Globus pallidus (tissue), 1 donor: ENCODE results near the gene PPP1R27.
A peak's percentile ranks its signal among the peaks of the same experiment; 100 is the strongest.

ENCODE experiments used
- DNase-seq: peaks from one replicate; pipeline ENCODE4 v3.0.0-alpha.2; 2015; ENCODE audit warnings: low spot score

The PPP1R27 gene, protein sequence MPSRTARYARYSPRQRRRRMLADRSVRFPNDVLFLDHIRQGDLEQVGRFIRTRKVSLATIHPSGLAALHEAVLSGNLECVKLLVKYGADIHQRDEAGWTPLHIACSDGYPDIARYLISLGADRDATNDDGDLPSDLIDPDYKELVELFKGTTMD

DNA sequence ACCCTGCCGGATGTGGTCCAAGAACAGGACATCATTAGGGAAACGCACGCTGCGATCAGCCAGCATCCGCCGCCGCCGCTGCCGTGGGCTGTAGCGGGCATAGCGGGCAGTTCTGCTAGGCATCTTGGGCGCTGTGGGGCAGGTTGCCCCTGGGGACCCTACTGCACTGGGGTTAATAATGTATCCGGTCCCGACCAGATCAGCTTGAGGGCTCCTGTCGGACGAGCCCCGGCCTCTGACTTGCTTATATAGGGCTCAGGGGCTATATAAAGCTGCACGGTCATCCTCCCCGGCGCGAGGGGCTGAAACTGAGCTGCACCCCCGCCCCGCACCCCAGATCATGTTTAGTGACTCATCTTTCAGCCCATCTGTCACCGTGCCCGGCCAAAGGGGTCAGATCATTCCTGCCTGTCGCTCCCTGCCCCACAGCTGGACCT, at the start of gene PPP1R27:
PPP1R27 (minus strand) TSS at position 220 of the 437 bp plus-strand sequence; CDS start at position 123, 97 bp downstream.
- no peak for DNase-seq

DNA sequence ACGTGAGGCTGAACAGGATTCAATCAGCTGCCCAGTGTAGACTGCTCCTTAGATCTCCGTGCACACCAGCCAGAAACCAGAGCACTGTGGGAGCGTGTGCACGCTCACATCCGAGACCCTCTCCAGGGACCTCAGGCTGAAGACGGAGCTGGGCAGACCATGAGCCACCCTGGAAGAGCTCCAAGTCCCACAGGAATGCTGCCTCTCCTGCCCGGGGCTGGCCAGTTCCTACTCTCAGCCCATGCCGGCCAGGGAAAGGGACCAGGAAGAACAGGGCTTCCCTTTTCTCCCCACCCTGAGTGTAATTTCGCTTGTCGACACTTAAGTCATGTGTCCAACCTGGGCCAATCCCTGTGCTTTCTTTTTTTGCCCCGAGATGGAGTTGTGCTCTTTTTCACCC, 49.7 kb upstream of the PPP1R27 start:
- DNase-seq: no peak

DNA sequence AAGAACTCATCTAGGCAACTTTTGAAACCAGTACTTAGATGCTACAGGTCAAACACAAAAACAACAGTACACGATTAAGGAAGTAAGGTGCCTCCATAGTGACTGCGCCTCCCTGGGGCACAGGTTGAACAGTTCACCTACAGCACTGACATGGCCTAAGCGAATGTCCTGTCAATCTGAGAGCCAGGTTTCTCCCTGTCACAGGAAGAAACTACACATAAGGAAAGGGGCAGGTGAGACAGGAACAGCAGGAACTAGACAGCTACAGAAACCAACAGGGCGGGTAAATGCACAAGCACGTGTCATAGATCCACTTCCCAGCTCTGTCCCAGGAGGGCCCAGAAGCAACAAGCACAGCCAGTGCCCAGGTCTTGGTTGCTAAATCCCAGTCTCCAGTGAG, 44.3 kb upstream of the PPP1R27 start:
- no peak for DNase-seq

DNA sequence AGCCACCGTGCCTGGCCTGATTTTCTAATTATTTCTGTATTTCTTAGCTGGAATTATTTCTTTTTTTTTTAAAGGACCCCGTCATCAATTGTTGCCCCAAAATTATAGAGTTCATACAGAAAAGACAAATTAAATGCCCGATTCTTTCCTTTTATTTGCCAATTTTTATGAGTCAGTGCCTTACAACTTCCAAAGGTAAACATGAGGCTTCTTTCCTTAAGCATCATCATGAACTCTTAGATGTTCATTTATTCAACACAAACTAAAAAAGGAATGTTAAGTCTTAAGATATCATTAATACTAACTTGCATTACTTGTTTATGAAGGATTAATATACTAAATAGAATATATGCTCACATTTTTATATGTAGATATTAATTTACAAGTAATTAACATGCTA, 43.4 kb upstream of the PPP1R27 start:
- DNase-seq: no peak

DNA sequence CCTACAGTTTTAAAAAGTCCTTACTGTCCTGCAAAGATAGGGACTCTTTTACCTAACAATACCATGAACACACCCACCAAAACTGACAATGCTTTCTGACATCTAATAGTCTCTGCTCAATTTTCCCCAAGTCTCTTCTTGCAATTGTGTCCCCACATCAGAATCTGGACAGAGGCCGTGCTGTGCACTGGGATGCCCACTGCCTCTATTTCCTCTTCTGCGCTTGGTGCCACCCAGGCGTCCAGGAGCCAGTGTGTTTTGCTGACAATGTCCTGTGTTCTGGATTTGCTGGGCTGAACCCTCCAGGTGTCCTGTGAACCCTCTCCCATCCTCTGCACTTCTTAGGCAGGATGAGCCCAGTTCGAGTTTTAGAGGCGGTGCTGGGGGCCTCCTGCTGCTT, 42.7 kb upstream of the PPP1R27 start:
- DNase-seq: no peak

DNA sequence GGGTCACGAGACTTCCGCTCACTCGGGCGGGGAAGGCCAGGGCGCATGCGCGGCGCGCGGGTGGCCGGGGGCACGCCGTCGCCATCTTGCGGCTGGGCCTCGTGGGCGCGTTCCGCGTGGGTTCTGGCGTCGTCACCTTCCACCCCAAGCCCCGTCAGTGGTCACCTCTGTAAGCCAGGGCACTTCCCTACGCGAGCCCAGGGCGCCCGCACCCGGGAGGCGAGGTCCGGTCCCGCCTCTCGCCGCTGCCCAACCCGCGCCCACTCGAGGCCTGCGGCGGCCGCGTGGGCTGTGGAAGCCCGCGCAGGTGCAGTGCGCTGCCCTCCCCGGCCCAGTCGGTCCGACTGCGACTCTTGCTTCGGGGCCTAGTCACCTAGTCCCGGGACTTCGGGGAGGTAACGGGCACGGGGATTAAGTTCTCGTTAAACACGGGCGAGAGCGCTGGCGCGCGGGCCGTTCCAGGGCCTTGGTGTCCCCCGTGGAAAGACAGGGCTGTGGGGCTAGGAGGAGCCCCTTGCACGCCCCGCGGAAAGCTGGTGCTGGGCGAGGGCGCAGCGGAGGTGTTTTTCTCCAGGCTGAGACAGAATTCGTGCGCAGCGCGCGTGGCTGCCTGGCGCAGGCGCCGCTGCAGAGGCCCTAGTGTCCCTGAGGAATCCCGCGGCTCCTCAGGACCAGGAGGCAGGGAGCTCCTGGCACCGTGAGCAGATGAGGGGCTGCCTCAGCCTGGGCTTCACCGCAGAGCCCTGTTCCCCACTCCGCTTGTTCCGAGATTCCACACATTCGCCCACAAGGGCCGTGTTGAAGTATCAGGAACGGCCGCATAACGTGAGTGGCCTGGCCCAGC, 36.8 kb upstream of the PPP1R27 start:
- DNase-seq: peak; percentile 86

DNA sequence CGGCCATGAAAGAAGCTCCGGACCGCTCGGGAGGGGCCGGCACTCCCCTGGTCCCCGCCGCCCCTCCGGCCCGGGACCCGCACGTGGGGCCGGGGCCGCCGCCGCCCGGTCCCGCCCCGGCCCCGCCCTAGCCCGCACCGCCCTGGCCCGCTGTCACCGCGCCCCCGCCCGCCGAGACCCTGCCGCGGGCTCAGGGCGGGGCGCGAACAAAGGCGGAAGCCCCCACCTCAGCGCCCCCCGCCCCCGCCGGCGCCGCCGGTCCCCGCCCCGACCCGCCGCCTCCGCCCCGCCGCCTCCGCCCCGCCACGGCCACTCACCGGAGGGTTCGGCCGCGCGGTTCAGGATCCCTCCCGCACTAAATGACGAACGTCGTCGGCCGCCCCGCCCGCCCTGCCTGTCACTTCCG, 36.1 kb upstream of the PPP1R27 start, which contains the start of gene ARHGDIA:
ARHGDIA (minus strand) TSS at position 357 of the 406 bp plus-strand sequence. CDS start 1,407 bp downstream, outside the sequence.
- no peak for DNase-seq

DNA sequence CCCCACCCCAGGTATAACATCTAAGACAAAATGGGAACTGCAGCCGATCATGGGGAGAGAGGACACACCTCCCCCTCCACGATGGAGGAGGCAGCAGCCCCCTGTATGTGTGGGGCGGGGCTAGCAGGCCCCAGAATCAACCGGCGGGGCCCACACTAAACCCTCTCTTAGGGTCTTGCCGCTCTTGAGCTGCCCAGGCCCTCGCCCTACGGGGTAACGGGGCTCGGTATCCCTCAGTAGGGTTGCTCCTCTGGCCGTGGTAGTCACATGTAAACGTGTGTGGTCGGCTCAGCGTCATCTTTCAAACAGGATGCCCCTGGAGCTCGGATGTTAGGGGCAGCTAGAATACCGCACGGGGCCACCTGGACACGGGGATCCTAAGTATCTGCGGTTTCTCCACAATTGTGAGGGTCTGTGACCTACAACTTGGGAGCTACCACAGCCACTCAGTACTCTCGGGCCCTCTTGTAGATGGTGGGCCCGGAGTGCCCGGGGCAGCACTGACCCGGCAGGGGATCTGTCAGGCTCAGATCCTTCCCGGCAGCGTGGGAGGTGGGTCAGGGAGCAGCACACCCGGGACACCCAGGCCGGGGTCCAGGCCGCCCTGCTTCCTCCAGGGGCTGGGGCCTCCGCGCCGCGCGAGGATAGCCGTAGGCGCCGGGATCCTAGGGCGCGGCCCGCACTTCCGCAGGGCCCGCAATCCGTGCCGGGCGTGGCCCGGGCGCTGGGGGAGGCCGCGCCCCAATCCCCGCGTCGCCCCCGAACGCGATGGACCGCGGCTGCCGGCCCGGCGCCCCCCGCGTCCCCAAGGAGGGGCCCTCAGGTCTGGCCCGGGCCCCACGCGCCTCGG, 35.5 kb upstream of the PPP1R27 start:
- no peak for DNase-seq

DNA sequence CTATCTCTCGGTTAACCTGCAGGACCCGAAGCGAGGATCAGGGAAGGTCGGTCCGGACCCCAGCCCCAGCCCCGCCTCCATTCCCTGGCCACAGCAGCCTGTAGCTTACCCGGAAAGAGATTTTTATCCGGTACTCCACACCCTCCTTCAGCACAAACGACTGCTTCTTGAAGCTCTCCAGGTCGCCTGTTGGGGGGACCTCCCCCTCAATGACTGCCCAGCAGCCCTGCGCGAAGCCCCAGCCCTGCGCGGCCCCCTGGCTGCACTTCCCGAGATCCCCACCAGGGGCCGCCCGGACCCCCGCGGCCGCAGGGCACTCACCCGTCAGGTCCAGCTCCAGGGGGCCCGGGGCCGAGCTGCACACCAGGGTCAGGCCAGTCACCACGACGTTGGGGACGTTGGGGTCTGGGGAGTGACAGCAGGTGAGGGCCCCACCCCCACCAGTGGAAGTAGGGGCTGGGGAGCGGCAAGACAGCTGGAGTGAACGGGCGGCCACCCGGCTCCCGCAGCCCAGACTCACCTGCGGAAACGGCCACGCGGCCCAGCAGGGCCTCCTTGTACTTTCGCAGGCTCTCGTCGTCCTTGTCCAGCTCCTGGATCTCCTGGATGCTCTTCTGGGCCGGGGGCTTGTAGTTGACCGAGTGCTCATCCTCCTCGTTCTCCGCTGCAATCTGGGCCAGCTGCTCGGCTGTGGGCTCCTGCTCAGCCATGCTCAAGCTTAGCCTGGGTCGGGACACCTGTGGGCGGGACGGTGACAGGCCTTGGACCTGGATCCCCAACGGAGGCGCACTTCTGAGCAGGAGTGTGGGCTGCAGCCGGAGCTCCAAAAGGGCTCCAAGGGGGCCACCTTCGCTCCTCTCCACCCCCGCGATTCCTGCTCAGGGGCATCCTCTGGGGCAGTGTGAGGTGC, 34.6 kb upstream of the PPP1R27 start:
- no peak for DNase-seq

DNA sequence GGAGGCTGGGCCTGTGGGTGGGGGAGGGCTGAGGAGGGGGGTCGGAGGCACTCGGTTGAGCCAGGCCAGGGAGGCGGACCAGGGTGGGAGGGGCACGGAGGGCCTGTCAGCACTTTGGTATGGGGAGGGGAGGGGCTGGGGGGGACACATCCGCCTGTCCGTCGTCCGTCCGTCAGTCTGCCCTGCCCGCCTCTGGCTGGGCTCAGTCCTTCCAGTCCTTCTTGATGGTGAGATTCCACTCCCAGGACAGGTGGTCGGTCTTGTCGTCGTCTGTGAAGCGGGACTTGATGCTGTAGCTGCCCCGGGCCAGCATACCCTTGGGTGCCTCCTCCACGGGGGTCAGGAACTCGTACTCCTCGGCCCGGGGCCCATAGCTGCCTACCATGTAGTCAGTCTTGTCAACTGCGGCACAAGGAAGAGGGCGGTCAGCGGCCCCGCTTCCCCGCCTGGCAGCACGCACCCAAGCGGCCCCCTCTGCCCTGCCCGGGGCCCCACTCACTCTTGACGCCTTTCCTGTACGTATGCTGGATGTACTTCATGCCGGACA, 33.9 kb upstream of the PPP1R27 start:
- no peak for DNase-seq

DNA sequence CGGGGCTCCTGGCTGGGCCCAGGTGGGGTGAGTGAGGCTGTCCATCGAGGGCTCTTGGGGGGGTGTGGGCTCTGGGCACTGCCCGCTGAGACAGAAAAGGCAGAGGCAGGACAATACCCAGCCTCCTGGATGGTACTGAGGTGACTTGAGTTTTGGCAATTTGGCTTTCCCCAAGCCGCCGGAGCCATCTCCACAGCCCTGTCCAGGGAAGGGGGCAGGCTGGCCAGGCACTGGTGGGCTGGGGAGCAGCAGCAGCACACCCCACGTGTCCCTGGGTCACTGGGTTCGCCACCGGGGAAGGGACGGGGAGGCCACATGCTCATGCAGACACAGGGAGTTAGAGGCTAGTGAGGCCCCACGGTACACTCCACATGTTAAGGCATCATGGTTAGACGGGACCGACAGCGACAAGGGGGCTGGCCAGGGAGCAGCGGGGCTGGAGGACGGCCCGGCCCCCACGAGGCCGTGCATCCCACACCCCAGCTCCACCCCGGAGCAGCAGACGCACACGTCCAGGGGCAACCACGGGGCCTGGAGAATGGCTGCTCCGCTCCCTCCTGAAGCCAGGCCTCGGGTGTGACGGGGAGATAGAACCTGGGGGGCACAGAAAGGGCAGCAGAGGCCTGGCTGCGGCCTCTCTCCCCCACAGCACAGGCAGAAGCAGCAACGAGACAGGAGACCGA, 33.3 kb upstream of the PPP1R27 start:
- no peak for DNase-seq

DNA sequence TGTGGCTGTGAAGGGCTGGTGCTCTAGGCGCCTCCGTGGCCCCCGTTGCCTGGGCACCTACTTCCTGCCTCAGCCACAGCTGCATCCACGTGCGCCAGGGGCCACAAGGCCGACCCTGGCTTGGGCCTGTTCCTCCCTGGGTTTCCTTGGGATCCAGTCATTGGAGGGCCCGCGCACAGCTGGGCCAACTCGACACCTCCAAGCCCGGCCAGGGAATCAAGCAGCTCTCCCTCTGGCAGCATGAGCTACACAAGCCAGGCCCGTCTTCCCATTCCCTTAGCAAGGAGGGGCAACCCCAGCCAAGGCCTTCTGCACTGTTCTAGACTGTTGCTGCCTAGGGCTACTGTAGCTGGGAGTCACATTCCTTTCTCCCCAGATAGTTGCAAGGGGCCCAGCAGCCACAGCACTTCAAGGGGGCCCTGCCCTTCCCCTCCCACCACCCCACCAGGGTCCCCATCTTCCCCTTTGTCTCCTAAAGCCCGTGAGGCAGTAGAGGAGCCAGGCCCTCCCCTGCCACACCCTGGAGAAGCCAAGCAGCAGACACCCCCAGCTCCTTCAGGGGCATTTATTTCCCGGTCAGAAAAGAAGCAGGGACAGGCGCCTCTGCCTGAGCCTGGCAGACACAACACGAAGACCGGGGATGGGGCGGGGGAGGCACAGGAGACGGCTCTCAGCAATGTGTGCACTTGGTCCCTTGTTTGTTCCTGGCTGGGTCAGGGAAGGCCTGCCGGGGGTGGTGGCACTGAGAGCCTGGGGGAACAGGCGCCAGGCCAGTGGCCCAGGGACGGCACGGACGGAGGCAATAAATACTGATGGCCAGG, 32.5 kb upstream of the PPP1R27 start:
- DNase-seq: no peak

DNA sequence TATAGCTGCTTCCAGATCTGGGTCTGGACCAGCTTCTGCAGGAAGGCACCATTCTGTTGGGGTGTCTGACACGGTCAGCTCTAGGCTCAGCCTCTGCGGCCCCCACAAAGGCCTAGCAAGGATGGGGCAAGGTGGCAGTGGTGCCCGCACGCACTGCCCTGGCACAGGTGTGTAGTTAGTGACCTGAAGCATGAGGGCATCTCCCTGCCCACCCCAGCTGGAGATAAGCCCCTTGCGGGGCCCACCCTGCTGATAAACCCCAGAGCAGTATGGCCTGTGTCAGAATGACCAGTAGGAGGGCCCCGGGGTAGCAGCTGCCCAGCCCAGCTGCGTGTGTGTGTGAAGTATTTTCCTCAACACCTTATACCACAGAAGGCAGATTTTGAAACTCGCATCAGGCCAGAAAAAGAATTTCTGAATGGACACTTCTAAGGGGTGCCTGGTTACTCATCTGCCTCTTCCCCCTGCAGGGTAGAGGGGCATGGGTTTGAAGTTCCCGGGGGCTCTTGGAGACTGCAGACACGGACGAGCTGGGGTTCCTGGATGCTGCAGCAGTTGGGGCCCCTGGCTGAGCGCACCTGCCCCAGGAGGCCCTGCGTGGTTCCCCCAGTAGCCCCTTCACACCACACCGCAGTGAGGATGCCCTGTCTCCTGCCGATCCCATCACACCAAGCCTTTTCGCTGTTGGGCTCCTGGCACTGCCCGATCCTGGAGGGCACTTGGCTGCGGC, 31.8 kb upstream of the PPP1R27 start:
- DNase-seq: no peak

DNA sequence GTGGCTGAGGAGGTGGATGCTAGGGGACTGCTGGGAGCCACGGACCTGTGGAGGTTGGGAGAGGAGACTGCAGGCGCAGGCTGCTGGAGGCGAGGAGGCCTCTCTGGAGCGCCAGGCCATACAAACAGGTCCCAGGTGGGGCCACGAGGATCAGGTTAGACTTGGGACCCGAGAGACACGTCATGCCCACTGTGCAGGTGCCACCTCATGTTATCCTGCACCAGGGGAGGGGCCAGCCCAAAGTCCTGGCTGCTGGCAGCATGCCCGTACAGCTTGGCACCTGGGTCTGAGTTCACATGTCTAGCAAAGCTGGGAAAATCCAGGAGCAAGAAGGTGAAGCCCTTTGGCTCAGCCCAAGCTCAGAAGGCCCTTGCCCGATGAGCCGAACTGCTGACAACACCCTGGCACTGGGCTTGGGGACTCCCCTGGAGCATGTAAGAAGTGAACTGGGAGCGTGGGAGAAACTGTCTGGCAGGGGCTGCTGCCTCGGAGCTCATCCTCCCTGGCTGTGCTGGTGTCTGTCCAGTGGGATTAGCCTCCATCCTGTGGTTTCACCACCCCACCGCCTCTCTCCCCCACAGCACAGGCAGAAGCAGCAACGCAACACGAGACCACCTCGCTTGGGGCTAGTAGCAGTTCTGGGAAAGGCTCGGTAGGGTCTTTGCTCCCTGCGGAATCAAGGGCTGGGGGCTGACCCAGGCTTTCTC, 31.0 kb upstream of the PPP1R27 start:
- no peak for DNase-seq

DNA sequence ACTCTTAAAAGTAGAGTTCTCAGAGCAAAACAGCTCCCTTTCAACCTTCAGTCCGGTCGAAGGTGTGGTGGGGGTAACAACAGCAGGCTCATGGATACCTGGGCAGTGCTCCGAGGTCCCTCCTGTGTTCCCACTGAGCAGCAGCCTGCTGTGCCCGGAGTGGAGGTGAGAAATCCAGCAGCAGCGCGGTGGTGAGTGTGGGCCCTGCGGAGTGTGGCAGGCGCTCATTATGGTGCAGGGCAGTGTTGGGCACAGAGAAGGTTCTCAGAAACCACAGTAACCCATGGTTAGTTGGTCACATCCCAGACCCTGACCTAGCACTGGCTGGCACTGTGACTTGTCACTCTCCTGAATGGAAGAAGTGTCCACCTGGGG, 30.5 kb upstream of the PPP1R27 start:
- DNase-seq: no peak

DNA sequence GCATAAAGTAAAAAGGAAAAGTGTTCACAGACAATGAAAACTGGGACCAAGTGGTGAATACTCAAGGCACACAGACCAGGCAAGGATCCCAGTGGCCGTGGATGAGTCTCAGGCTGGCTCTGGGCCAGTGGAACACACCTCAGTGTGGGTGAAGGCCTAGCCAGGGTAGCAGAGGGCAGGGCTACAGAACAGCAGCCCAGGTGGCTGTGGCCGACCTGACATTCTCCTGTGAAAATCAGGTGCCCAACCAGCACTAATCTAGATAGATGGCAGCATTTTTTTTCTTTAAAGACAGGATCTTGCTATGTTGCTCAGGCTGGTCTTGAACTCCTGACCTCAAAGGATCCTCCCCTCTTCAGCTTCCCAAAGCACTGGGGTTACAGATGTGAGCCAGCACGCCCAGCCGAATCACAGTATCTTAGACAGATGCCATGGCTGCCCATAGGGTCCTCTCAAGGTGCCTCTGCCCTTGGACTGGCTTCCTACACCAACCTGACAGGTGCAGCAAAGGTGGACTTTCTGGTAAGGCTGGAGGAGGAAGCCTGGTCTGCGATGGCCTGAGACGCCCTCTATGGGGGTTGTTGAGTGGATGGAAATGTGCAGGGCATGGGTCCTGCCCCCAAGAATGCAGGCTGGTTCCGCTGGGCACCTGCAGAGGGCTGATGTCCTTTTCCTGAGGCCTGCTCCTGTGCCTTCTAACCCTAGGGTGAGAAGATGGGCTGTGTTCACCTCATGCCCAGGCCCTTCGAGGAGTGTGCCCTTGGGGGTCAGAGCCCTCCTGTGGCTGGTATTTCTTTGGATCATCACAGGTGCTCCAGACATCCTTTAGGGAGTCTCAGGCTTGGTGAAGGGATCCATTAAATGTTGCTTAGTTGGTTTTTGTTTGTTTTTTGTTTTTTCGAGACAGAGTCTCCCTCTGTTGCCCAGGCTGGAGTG, 29.3 kb upstream of the PPP1R27 start:
- no peak for DNase-seq

DNA sequence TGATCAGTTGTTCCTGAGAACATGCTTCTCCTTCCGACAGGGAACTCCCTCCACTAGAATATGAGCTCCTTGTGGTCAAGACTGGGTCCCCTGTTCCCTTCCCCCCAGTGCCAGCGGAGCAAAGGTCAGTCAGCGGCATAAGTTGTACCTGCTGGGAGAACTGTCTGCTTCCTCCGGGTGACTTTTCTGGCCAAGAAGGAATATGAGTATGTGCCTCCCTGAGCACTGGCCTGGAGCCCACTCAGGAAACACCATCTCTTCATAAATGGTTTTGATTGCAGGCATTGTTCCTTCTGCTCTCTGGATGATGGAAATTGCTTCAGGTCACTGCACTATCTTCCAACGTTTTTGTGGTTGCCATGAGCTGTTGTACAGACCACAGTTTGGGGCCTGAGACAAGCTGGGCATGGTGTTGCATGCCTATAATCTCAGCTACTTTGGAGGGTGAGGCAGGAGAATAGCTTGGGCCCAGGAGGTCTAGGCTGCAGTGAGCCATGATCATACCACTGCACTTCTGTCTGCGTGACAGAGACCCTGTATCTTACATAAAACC, 28.3 kb upstream of the PPP1R27 start:
- no peak for DNase-seq
